SK-N-SH treated with all-trans-retinoic acid at 6 μM for 48 hours (cell line): ENCODE measurements around the gene HSD11B1.

Source experiments
- ATAC-seq: fragments of 200-7000 bp; cut with Tn5 transposase; 3 replicates; pipeline ENCODE4 v1.9.1; 2020; ENCODE audit warnings: mild to moderate bottlenecking, moderate library complexity
- BACH2 ChIP-seq: fragments of 250-450 bp; sonication (Bioruptor Pico); IDR thresholded peaks from 2 replicates; pipeline ENCODE4 v1.9.0; 2021; ENCODE audit warnings: mild to moderate bottlenecking, borderline replicate concordance
- CREB5 ChIP-seq: fragments of 250-450 bp; sonication (Bioruptor Pico); IDR thresholded peaks from 2 replicates; pipeline ENCODE4 v1.5.1; 2020; ENCODE audit warnings: low read depth, mild to moderate bottlenecking, moderate library complexity
- ESRRG ChIP-seq: fragments of 250-450 bp; sonication (Bioruptor Pico); IDR thresholded peaks from 2 replicates; pipeline ENCODE4 v1.6.1; 2021; ENCODE audit warnings: mild to moderate bottlenecking
- GLIS3 ChIP-seq: fragments of 250-450 bp; sonication (Bioruptor Pico); IDR thresholded peaks from 2 replicates; pipeline ENCODE4 v1.5.0; 2020; ENCODE audit warnings: mild to moderate bottlenecking, moderate library complexity
- ISL1 ChIP-seq: fragments of 250-450 bp; sonication (Bioruptor Pico); IDR thresholded peaks from 2 replicates; pipeline ENCODE4 v2.1.2; 2022; ENCODE audit warnings: mild to moderate bottlenecking, moderate library complexity
- OSR1 ChIP-seq: fragments of 250-450 bp; sonication (Bioruptor Pico); IDR thresholded peaks from 2 replicates; pipeline ENCODE4 v1.8.0; 2022; ENCODE audit warnings: moderate library complexity, mild to moderate bottlenecking, inconsistent platforms
- POU6F1 ChIP-seq: fragments of 250-450 bp; sonication (Bioruptor Pico); IDR thresholded peaks from 2 replicates; pipeline ENCODE4 v1.8.0; 2021; ENCODE audit warnings: low read depth, mild to moderate bottlenecking, moderate library complexity, borderline replicate concordance
- PPARA ChIP-seq: fragments of 250-450 bp; sonication (Bioruptor Pico); IDR thresholded peaks from 2 replicates; pipeline ENCODE4 v1.5.0; 2020; ENCODE audit warnings: mild to moderate bottlenecking, borderline replicate concordance
- RARB ChIP-seq: fragments of 250-450 bp; sonication (Bioruptor Pico); IDR thresholded peaks from 2 replicates; pipeline ENCODE4 v1.8.0; 2021; ENCODE audit warnings: mild to moderate bottlenecking, moderate library complexity
- SNAI2 ChIP-seq: fragments of 250-450 bp; sonication (Bioruptor Pico); IDR thresholded peaks from 2 replicates; pipeline ENCODE4 v1.5.0; 2020; ENCODE audit warnings: mild to moderate bottlenecking, moderate library complexity
- TCF4 ChIP-seq: fragments of 250-450 bp; sonication (Bioruptor Pico); IDR thresholded peaks from 2 replicates; pipeline ENCODE4 v1.8.0; 2021; ENCODE audit warnings: mild to moderate bottlenecking, moderate library complexity, borderline replicate concordance
- TSHZ2 ChIP-seq: fragments of 250-450 bp; sonication (Bioruptor Pico); IDR thresholded peaks from 2 replicates; pipeline ENCODE4 v1.5.0; 2020; ENCODE audit warnings: mild to moderate bottlenecking, moderate library complexity
- ZC3H10 ChIP-seq: fragments of 250-450 bp; sonication (Bioruptor Pico); IDR thresholded peaks from 2 replicates; pipeline ENCODE4 v1.5.1; 2021; ENCODE audit warnings: mild to moderate bottlenecking, moderate library complexity
- ZFP3 ChIP-seq: fragments of 250-450 bp; sonication (Bioruptor Pico); IDR thresholded peaks from 2 replicates; pipeline ENCODE4 v1.5.0; 2020; ENCODE audit warnings: mild to moderate bottlenecking, moderate library complexity
- ZFP30 ChIP-seq: fragments of 450-650 bp; formaldehyde crosslinking; IDR thresholded peaks from 2 replicates; pipeline ENCODE4 v1.5.0; 2022; ENCODE audit warnings: mild to moderate bottlenecking, moderate library complexity
- ZNF565 ChIP-seq: fragments of 450-650 bp; formaldehyde crosslinking; conservative IDR thresholded peaks from 2 replicates; pipeline ENCODE4 v1.5.0; 2020; ENCODE audit warnings: low read depth, mild to moderate bottlenecking, moderate library complexity
- ZNF70 ChIP-seq: fragments of 450-650 bp; formaldehyde crosslinking; IDR thresholded peaks from 2 replicates; pipeline ENCODE4 v1.5.0; 2020; ENCODE audit warnings: mild to moderate bottlenecking, moderate library complexity
- ZNF8 ChIP-seq: fragments of 450-650 bp; formaldehyde crosslinking; IDR thresholded peaks from 2 replicates; pipeline ENCODE4 v1.5.0; 2020; ENCODE audit warnings: mild to moderate bottlenecking, moderate library complexity
- TF ChIP-seq, protein P1 (sequence below): fragments of 250-450 bp; sonication (Bioruptor Pico); IDR thresholded peaks from 2 replicates; pipeline ENCODE4 v1.5.1; 2021; ENCODE audit warnings: mild to moderate bottlenecking, moderate library complexity
- TF ChIP-seq, protein P2 (sequence below): fragments of 250-450 bp; sonication (Bioruptor Pico); IDR thresholded peaks from 2 replicates; pipeline ENCODE4 v1.8.0; 2020; ENCODE audit warnings: mild to moderate bottlenecking, moderate library complexity, borderline replicate concordance

The HSD11B1 gene

GRCh38 chr1:209657140-209657879 lies 47.3 kb upstream of the HSD11B1 start:
- TF ChIP-seq ZFP3 (CRISPR knock-in tag), result no peak
- TF ChIP-seq ISL1 (CRISPR knock-in tag), result no peak
- TF ChIP-seq TCF4, result no peak
- TF ChIP-seq GLIS3 (CRISPR knock-in tag), result no peak
- TF ChIP-seq BACH2 (CRISPR knock-in tag), result no peak
- TF ChIP-seq TSHZ2 (CRISPR knock-in tag), result no peak
- TF ChIP-seq SNAI2 (CRISPR knock-in tag), result no peak
- TF ChIP-seq OSR1, result no peak
- no peak for TF ChIP-seq ZNF8
- TF ChIP-seq, protein P1, sequence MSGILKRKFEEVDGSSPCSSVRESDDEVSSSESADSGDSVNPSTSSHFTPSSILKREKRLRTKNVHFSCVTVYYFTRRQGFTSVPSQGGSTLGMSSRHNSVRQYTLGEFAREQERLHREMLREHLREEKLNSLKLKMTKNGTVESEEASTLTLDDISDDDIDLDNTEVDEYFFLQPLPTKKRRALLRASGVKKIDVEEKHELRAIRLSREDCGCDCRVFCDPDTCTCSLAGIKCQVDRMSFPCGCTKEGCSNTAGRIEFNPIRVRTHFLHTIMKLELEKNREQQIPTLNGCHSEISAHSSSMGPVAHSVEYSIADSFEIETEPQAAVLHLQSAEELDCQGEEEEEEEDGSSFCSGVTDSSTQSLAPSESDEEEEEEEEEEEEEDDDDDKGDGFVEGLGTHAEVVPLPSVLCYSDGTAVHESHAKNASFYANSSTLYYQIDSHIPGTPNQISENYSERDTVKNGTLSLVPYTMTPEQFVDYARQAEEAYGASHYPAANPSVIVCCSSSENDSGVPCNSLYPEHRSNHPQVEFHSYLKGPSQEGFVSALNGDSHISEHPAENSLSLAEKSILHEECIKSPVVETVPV, result no peak
- no peak for TF ChIP-seq ZC3H10 (CRISPR knock-in tag)
- no peak for TF ChIP-seq POU6F1 (CRISPR knock-in tag)
- TF ChIP-seq PPARA, result no peak
- TF ChIP-seq ZFP30, result no peak
- no peak for TF ChIP-seq RARB (CRISPR knock-in tag)
- no peak for TF ChIP-seq ESRRG (CRISPR knock-in tag)
- TF ChIP-seq, all 23 proteins: peak for 0
- no peak for ATAC-seq

DNA sequence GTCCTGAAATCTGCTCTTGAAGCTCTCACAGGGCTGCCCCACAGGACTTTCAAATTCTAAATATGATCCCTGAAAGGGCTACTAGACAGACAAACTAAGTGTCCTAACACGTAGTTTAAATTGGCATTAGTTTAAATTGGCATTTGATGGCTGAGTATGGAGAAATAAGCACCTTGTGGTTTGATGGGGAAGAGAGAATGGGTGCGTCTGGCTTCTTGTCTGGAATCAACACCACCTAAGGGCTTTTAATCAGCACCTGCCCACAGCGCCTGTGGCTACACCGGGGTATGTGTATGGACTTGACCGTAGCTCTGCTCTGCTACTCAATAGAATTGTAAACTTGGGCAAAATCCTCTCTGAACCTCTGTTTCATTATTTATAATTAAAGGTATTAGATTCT lies 46.7 kb upstream of the HSD11B1 start:
- TF ChIP-seq RARB (CRISPR knock-in tag) (no peak), ISL1 (CRISPR knock-in tag) (no peak), TSHZ2 (CRISPR knock-in tag) (no peak), ZFP3 (CRISPR knock-in tag) (no peak), PPARA (no peak), OSR1 (no peak), ESRRG (CRISPR knock-in tag) (no peak), ZFP30 (no peak), POU6F1 (CRISPR knock-in tag) (no peak), ZNF70 (CRISPR knock-in tag) (no peak), ZNF565 (CRISPR knock-in tag) (no peak), CREB5 (CRISPR knock-in tag) (no peak)
- TF ChIP-seq, protein P1, result no peak
- TF ChIP-seq, protein P2, sequence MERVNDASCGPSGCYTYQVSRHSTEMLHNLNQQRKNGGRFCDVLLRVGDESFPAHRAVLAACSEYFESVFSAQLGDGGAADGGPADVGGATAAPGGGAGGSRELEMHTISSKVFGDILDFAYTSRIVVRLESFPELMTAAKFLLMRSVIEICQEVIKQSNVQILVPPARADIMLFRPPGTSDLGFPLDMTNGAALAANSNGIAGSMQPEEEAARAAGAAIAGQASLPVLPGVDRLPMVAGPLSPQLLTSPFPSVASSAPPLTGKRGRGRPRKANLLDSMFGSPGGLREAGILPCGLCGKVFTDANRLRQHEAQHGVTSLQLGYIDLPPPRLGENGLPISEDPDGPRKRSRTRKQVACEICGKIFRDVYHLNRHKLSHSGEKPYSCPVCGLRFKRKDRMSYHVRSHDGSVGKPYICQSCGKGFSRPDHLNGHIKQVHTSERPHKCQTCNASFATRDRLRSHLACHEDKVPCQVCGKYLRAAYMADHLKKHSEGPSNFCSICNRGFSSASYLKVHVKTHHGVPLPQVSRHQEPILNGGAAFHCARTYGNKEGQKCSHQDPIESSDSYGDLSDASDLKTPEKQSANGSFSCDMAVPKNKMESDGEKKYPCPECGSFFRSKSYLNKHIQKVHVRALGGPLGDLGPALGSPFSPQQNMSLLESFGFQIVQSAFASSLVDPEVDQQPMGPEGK, result no peak
- ATAC-seq, result no peak
